Astrocyte (in vitro differentiated cells and primary cell): ENCODE results near the gene SCUBE3.

ENCODE experiments used
- EZH2 ChIP-seq: IDR thresholded peaks from 2 replicates; pipeline ENCODE4 v1.6.1; 2012; ENCODE audit warnings: mild to moderate bottlenecking, low read length, inconsistent platforms; ENCODE audit not compliant: insufficient read depth
- TF ChIP-seq, protein P1 (sequence below): IDR thresholded peaks from 2 replicates; pipeline ENCODE4 v1.5.1; 2011; ENCODE audit warnings: low read depth, mild to moderate bottlenecking, inconsistent platforms, low read length, moderate library complexity; ENCODE audit not compliant: insufficient read depth

DNA sequence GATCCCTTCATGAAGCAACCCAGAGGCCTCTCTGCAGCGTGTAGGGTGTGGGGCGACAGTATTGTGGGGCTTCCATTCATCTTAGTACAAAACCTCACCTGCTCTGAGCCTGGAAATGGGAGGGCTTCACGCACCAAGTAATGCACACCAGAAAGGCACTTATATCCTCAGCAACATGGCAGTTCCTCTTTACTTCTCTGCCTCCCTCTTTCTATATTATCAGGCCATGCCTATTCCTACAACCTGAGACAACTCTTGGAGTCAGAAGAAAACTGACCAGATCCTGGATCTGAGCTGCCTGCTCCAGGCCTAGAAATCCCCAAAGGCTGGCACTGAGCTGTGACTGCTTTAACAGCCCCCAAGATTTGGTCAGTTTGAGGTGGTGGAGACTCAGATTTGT, 38.2 kb downstream of the SCUBE3 start:
- TF ChIP-seq, protein P1, sequence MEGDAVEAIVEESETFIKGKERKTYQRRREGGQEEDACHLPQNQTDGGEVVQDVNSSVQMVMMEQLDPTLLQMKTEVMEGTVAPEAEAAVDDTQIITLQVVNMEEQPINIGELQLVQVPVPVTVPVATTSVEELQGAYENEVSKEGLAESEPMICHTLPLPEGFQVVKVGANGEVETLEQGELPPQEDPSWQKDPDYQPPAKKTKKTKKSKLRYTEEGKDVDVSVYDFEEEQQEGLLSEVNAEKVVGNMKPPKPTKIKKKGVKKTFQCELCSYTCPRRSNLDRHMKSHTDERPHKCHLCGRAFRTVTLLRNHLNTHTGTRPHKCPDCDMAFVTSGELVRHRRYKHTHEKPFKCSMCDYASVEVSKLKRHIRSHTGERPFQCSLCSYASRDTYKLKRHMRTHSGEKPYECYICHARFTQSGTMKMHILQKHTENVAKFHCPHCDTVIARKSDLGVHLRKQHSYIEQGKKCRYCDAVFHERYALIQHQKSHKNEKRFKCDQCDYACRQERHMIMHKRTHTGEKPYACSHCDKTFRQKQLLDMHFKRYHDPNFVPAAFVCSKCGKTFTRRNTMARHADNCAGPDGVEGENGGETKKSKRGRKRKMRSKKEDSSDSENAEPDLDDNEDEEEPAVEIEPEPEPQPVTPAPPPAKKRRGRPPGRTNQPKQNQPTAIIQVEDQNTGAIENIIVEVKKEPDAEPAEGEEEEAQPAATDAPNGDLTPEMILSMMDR, result no peak
- TF ChIP-seq EZH2, result no peak
